Thyroid gland (tissue), 4 donors: ENCODE measurements around the gene NRP2. TPM values are rescaled to one million over a fixed set of nuclear protein-coding genes. Genes with fewer than 3 reads are reported as not detected.

Source experiments
- DNase-seq, 2 donors: peaks; one replicate each; pipeline ENCODE4 v3.0.0-alpha.2; 2019
- H3K27ac ChIP-seq, 3 donors: fragments of 200-600 bp; sonication (generic); 1 replicate in 2 of 3; 2 replicates in 1 of 3; pipeline ENCODE4 v1.5.1; 2016 to 2019; ENCODE audit warnings: mild to moderate bottlenecking in 1 of 3, moderate library complexity in 1 of 3
- H3K27me3 ChIP-seq: fragments of 200-600 bp; sonication (generic); one replicate; pipeline ENCODE4 v1.5.1; 2019
- H3K36me3 ChIP-seq, 2 donors: fragments of 200-600 bp; sonication (generic); one replicate each; pipeline ENCODE4 v1.5.1; 2016 to 2019
- H3K4me1 ChIP-seq, 2 donors: fragments of 200-600 bp; sonication (generic); one replicate each; pipeline ENCODE4 v1.5.1; 2017 to 2019
- H3K4me3 ChIP-seq, 3 donors: fragments of 200-600 bp; sonication (generic); replicated peaks in 1 of 3; 1 replicate in 2 of 3; 2 replicates in 1 of 3; pipeline ENCODE4 v1.5.1; 2016; ENCODE audit warnings: mild to moderate bottlenecking in 1 of 3
- H3K9me3 ChIP-seq: fragments of 200-600 bp; sonication (generic); one replicate; pipeline ENCODE4 v1.5.1; 2017
- CTCF ChIP-seq, 6 experiments: fragments of 200-600 bp in 3 of 6; fragments of 450-650 bp in 3 of 6; sonication (generic) in 3 of 6; IDR thresholded peaks; one replicate each; pipeline ENCODE4 v1.5.1; 2016 to 2019; ENCODE audit warnings: antibody characterized with exemption in 6 of 6, mild to moderate bottlenecking in 2 of 6, inconsistent platforms in 1 of 6, moderate library complexity in 1 of 6
- POLR2A ChIP-seq, 2 donors: fragments of 450-650 bp; IDR thresholded peaks; one replicate each; pipeline ENCODE4 v1.6.1; 2017; ENCODE audit warnings: antibody characterized with exemption in 2 of 2, mild to moderate bottlenecking in 2 of 2, moderate library complexity in 1 of 2
- WGBS, 2 donors: methylation state at CpG; one replicate each; pipeline ENCODE4 v1.1.5; 2017; 5-methylcytosine and 5-hydroxymethylcytosine counted together
- intact Hi-C: fragments of 100-400 bp; cut with DNase I; formaldehyde crosslinking; loops from one replicate; pipeline ENCODE4 v1.15.1; 2023
- total RNA-seq, 4 donors: library from RNA; depleted of rRNA; stranded (reverse); fragments of >200 nt; gene quantifications; one replicate each; pipeline ENCODE4 v1.2.3, GENCODE V29; 2016

Gene NRP2
- total RNA-seq, 4 donors from 2014 or later, result 29.3 to 62.5 (median 41.6) TPM

DNA sequence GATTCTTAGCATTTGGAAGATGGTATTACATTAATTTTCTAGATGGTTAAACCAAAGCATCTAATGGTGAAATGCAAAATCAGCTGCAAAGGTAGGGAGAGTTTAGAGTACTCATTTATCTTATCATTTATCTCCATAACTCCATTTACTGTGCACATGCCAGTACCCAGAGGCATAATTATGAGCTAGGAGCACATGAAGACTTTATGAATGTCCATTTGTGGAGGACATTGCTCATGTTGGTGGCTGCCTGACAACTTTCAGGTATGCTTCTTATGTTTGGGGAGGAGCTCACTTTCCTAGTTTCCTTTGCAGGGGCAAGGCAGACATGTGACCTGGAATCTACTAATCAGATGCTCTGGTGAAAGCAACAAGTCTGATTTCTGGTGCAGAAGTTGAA lies 134.0 kb downstream of the NRP2 start:
- DNase-seq, result no peak

GRCh38 chr2:205822579-205822978 lies 140.3 kb downstream of the NRP2 start:
- H3K36me3 ChIP-seq, result no peaks in the 10 kb centered on the region
- no peak overlapping the region for H3K27ac ChIP-seq
- H3K27me3 ChIP-seq, result no peaks in the 10 kb centered on the region
- no peak overlapping the region for H3K4me3 ChIP-seq
- TF ChIP-seq CTCF (IDR thresholded peaks at IDR 0.05) (no peak), POLR2A (IDR thresholded peaks at IDR 0.05) (no peak)
- no peaks in the 10 kb centered on the region for H3K9me3 ChIP-seq
- DNase-seq, result no peak
- intact Hi-C loops, result no loop called here
- no peaks in the 10 kb centered on the region for H3K4me1 ChIP-seq
- WGBS, 2 donors, result 97 to 100% methylated on average over 2 of the region's 2 CpGs

More for the DNA sequence above, 134.0 kb downstream of the NRP2 start:
- intact Hi-C loops, result no loop called here
- Histone ChIP-seq H3K27me3 (no peaks in the 10 kb centered on the region), H3K36me3 (no peaks in the 10 kb centered on the region), H3K9me3 (no peaks in the 10 kb centered on the region), H3K27ac (no peak overlapping the region), H3K4me1 (no peaks in the 10 kb centered on the region), H3K4me3 (no peak overlapping the region)
- TF ChIP-seq POLR2A (IDR thresholded peaks at IDR 0.05), result no peak
- TF ChIP-seq CTCF (IDR thresholded peaks at IDR 0.05), result no peak

DNA sequence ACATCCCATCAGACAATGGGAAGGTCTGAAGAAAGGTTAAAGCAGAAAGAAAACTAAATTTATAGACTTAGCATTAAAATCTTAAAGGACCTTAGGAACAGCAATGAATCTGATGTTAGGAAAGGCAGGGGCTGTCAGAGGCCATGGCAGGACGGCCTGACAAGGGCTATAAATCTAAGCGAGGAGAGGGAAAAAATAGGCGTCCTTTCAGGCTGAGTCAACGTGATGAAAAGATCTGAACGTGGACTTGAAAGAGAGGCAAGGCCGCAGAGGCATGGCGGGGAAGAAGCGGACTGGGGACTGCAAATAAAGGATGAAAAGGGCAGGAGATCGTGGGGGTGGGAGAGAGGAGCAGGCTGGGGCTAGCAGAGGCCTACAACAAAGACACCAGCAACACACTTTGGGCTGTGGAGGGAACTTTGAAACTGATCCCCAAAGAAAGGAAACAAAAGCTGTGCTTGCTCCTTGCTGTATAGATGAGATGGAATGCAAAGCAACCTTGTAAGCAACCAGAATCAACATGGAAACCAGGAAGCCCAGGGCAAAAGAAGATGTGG lies 145.6 kb downstream of the NRP2 start:
- no peaks in the 10 kb centered on the region for H3K9me3 ChIP-seq
- no peaks in the 10 kb centered on the region for H3K36me3 ChIP-seq
- intact Hi-C loops, result no loop called here
- TF ChIP-seq POLR2A (IDR thresholded peaks at IDR 0.05) (no peak), CTCF (IDR thresholded peaks at IDR 0.05) (no peak)
- H3K27ac ChIP-seq, result no peak overlapping the region
- 88 to 89% methylated on average over 9 of the region's 9 CpGs for WGBS, 2 donors
- no peaks in the 10 kb centered on the region for H3K4me1 ChIP-seq
- no peaks in the 10 kb centered on the region for H3K27me3 ChIP-seq
- DNase-seq, result no peak
- no peak overlapping the region for H3K4me3 ChIP-seq

DNA sequence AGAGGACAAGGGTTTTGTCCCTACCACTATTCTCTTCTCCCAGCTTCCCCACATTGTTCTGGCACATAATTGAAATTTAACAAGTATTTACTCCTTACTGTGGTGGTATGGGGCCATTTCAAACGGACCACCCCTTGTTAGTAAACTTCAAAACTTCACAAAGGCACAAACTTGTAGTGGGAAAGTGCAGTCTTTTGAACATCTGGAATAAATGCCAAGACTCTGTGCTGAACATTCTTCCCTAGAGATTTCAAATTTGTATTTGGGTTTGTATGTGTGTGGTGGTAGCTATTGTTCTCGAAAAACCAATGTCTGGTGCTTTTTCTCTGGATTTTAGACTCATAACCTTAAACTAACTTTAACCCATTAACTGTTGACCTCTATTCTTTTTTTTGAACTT lies 151.6 kb downstream of the NRP2 start:
- no peak overlapping the region for H3K27ac ChIP-seq
- 77 to 88% methylated on average over 2 of the region's 2 CpGs for WGBS, 2 donors
- intact Hi-C loops, result no loop called here

GRCh38 chr2:205834796-205835195 lies 152.5 kb downstream of the NRP2 start:
- no peak for DNase-seq
- 42 to 63% methylated on average over 3 of the region's 3 CpGs for WGBS, 2 donors
- Histone ChIP-seq H3K4me1 (no peaks in the 10 kb centered on the region), H3K9me3 (no peaks in the 10 kb centered on the region), H3K4me3 (no peak overlapping the region), H3K36me3 (no peaks in the 10 kb centered on the region), H3K27me3 (no peaks in the 10 kb centered on the region), H3K27ac (no peak overlapping the region)
- intact Hi-C loops, result no loop called here
- no peak for TF ChIP-seq POLR2A (IDR thresholded peaks at IDR 0.05)
- TF ChIP-seq CTCF (IDR thresholded peaks at IDR 0.05), result no peak

More for the DNA sequence above, 151.6 kb downstream of the NRP2 start:
- DNase-seq, result no peak
- H3K27me3 ChIP-seq, result no peaks in the 10 kb centered on the region
- no peaks in the 10 kb centered on the region for H3K36me3 ChIP-seq
- H3K4me3 ChIP-seq, result no peak overlapping the region
- H3K9me3 ChIP-seq, result no peaks in the 10 kb centered on the region
- TF ChIP-seq POLR2A (IDR thresholded peaks at IDR 0.05) (no peak), CTCF (IDR thresholded peaks at IDR 0.05) (no peak)
- H3K4me1 ChIP-seq, result no peaks in the 10 kb centered on the region
